Measurements from ENCODE around the gene ANKRD12. TPM values are rescaled to one million over a fixed set of nuclear protein-coding genes. Genes with fewer than 3 reads are reported as not detected.

Gene ANKRD12
- total and polyA plus RNA-seq, 9 donors: 12.7 to 68.8 (median 16.9) TPM

DNA sequence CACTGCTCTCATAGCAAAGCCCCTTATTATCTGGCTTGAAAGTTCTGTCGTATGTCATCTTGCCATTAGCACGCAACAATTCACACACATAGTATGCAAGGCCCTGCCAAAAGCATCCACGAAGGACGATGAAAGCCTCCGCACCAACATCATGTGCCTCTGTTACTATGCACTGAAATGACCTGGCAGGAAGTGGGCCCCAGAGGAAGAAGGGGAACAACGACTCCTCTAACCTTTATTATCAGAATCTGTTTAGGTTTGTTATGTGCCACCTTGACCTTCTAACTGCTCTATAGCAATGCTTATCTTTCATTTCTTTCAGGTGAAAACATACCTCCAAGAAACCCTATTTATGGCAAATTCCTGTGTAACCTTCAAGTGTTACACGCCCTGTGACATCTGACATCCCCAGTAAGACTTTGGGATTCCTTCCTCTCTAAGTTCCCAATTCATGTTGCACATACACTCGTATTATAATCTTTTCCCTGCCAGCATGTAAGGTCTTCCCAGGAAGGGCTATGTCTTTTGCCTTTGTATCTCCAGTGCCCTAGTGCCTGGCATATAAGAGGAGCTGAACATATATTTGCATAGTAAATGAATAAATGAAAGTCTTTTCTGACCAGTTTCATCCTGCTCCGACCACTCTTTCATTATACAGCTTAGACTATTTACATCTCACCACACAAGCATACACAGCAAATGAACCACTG is 41.1 kb upstream of the ANKRD12 start:
- H3K27ac ChIP-seq (ENCODE audit: low read length): no peak overlapping the region
- no peak overlapping the region for H3K4me3 ChIP-seq (ENCODE audit: low read length)
- 61% methylated on average over 5 of the region's 9 CpGs for WGBS (ENCODE audit: insufficient coverage)
- H3K36me3 ChIP-seq (ENCODE audit: control insufficient read depth, insufficient read depth, low read length): no peaks in the 10 kb centered on the region
- H3K4me1 ChIP-seq (ENCODE audit: control insufficient read depth, insufficient read depth, low read length): no peaks in the 10 kb centered on the region
- no peaks in the 10 kb centered on the region for H3K27me3 ChIP-seq (ENCODE audit: control insufficient read depth, insufficient read depth, low read length)
- no peaks in the 10 kb centered on the region for H3K9me3 ChIP-seq (replicated peaks; ENCODE audit: control insufficient read depth, low read depth, low read length)
- DNase-seq: no peak

DNA sequence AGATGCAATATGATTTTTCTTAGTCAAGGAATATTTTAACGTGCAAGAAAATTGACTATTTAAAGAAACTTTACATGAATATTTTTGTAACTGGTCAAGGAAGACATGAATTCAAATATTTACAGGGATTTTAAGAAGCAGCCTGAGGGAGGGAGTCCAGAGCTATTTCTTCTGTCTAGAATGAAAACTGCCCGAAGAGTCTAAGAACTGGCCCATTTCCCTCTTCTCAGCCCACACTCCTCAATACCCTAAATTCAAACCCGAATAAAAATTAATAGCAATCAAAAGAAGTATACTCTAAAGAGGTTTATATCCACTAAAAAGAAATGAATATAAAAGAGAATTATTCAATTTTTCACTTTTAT is 40.6 kb upstream of the ANKRD12 start:
- no peaks in the 10 kb centered on the region for H3K36me3 ChIP-seq (ENCODE audit: control insufficient read depth, insufficient read depth, low read length)
- H3K27me3 ChIP-seq (ENCODE audit: control insufficient read depth, insufficient read depth, low read length): no peaks in the 10 kb centered on the region
- no peak overlapping the region for H3K27ac ChIP-seq (ENCODE audit: low read length)
- H3K9me3 ChIP-seq (replicated peaks; ENCODE audit: control insufficient read depth, low read depth, low read length): no peaks in the 10 kb centered on the region
- no CpG with 5 or more reads among the region's 3 CpGs for WGBS (ENCODE audit: insufficient coverage)
- DNase-seq: no peak
- no peak overlapping the region for H3K4me3 ChIP-seq (ENCODE audit: low read length)
- no peaks in the 10 kb centered on the region for H3K4me1 ChIP-seq (ENCODE audit: control insufficient read depth, insufficient read depth, low read length)

DNA sequence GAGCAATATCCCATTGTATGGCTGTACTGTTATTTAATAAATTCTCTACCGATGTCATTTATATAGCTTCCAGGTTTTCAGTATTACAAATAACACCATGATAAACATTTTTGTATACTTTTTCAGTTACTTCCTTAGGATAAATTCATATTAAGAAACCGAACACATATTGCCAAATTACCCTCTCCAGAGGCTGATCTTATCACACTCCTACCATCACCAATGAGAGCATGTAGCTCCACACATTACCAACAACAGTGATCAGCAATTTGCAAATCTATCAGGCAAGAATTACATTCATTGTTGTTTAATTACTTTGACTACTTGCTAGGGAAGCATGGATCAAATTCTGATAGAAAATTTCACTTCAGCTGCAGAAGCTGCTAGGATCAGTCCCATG is 39.9 kb upstream of the ANKRD12 start:
- Histone ChIP-seq H3K4me3 (ENCODE audit: low read length) (no peak overlapping the region), H3K36me3 (ENCODE audit: control insufficient read depth, insufficient read depth, low read length) (no peaks in the 10 kb centered on the region), H3K9me3 (replicated peaks; ENCODE audit: control insufficient read depth, low read depth, low read length) (no peaks in the 10 kb centered on the region), H3K27ac (ENCODE audit: low read length) (no peak overlapping the region), H3K27me3 (ENCODE audit: control insufficient read depth, insufficient read depth, low read length) (no peaks in the 10 kb centered on the region), H3K4me1 (ENCODE audit: control insufficient read depth, insufficient read depth, low read length) (peaks cover 2% of the 10 kb centered on the region)
- no peak for DNase-seq
- 80% methylated on average over 1 of the region's 2 CpGs for WGBS (ENCODE audit: insufficient coverage)

DNA sequence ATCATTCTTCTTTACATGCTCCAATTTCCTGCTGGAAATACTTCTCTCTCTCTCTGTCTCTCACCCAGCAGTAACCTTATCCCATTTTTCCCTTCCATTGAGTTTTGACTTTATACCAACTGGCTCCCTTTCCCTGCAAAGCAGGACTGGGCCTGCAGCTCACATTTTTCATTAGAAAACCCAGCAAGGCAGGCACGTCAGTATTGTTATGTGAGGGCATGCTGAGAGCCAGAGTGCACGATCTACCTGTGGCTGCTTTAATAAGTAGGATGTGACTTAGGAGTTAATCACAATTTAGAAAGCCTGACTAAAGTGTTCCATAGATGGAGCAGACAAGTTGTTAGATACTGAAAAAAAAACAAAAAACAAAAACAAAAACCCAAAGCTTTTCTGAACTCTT is 39.2 kb upstream of the ANKRD12 start:
- Histone ChIP-seq H3K27ac (ENCODE audit: low read length) (no peak overlapping the region), H3K36me3 (ENCODE audit: control insufficient read depth, insufficient read depth, low read length) (no peaks in the 10 kb centered on the region), H3K4me3 (ENCODE audit: low read length) (no peak overlapping the region), H3K9me3 (replicated peaks; ENCODE audit: control insufficient read depth, low read depth, low read length) (no peaks in the 10 kb centered on the region), H3K4me1 (ENCODE audit: control insufficient read depth, insufficient read depth, low read length) (peaks cover 2% of the 10 kb centered on the region), H3K27me3 (ENCODE audit: control insufficient read depth, insufficient read depth, low read length) (no peaks in the 10 kb centered on the region)
- DNase-seq: no peak
- no CpG with 5 or more reads among the region's 2 CpGs for WGBS (ENCODE audit: insufficient coverage)

DNA sequence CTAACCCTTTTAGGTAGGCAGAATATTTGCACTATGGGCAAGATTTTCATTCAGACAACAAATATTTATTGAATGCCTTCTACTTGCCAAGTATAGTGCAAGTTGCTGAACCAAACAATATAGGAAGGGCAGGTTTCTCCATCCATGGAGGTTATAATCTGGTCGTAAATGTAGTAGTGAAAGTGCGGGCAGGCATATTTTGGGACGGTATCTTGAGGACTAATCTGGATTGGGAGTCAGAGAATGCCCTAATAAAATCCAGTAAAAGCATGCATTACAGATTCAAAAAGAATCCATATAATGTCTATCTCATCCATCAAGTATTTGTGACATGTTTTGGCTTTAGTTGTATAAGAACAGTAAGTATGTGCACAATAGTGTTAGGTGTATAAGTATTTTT is 35.8 kb upstream of the ANKRD12 start:
- no peak overlapping the region for H3K4me3 ChIP-seq (ENCODE audit: low read length)

DNA sequence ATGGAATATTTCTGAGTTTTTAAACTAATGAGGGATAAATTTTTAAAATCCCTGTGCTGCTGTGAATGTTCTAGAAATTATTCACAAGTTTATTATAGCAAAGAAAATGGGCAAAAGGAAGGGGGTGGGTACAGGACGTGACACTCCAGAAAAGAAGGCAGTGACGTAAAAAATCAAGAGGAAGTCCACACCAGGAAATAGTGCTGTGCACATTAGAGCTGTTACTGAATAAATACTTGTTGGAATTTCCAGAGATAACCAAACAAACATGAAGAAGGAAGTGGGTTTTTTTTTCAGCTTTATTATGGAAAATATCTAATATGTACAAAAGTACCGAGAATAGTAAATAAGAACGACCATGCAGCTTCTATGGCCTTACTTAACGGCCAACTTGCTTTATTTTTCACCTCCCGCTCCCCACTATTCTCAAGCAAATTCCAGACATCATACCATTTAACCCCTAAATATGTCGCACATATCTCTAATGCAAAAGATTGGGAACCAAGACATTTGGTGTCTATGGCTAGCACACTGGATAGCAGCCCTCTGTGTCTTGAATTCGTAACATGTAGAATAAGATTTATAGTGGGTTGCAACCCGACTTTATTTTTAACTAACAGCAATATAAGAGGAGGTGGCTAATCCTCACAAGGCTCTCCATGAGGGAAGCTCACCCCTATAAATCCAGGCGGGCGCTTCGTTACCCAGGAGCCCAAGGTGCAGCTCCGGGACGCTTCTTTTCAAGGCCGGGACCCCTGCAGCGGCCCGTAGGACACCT is 34.7 kb upstream of the ANKRD12 start:
- WGBS (ENCODE audit: insufficient coverage): 2% methylated on average over 7 of the region's 17 CpGs
- Histone ChIP-seq H3K4me3 (ENCODE audit: low read length) (peak overlapping the region; percentile 79), H3K9me3 (replicated peaks; ENCODE audit: control insufficient read depth, low read depth, low read length) (no peaks in the 10 kb centered on the region), H3K27ac (ENCODE audit: low read length) (peak overlapping the region; percentile 96), H3K36me3 (ENCODE audit: control insufficient read depth, insufficient read depth, low read length) (peaks cover 2% of the 10 kb centered on the region), H3K4me1 (ENCODE audit: control insufficient read depth, insufficient read depth, low read length) (peaks cover 13% of the 10 kb centered on the region), H3K27me3 (ENCODE audit: control insufficient read depth, insufficient read depth, low read length) (no peaks in the 10 kb centered on the region)
- DNase-seq: peak; percentile 82

More for the DNA sequence above, 35.8 kb upstream of the ANKRD12 start:
- no peak for DNase-seq
- peaks cover 6% of the 10 kb centered on the region for H3K4me1 ChIP-seq (ENCODE audit: control insufficient read depth, insufficient read depth, low read length)
- H3K36me3 ChIP-seq (ENCODE audit: control insufficient read depth, insufficient read depth, low read length): no peaks in the 10 kb centered on the region
- H3K27ac ChIP-seq (ENCODE audit: low read length): no peak overlapping the region
- no peaks in the 10 kb centered on the region for H3K27me3 ChIP-seq (ENCODE audit: control insufficient read depth, insufficient read depth, low read length)
- no CpG with 5 or more reads among the region's 3 CpGs for WGBS (ENCODE audit: insufficient coverage)
- H3K9me3 ChIP-seq (replicated peaks; ENCODE audit: control insufficient read depth, low read depth, low read length): no peaks in the 10 kb centered on the region

DNA sequence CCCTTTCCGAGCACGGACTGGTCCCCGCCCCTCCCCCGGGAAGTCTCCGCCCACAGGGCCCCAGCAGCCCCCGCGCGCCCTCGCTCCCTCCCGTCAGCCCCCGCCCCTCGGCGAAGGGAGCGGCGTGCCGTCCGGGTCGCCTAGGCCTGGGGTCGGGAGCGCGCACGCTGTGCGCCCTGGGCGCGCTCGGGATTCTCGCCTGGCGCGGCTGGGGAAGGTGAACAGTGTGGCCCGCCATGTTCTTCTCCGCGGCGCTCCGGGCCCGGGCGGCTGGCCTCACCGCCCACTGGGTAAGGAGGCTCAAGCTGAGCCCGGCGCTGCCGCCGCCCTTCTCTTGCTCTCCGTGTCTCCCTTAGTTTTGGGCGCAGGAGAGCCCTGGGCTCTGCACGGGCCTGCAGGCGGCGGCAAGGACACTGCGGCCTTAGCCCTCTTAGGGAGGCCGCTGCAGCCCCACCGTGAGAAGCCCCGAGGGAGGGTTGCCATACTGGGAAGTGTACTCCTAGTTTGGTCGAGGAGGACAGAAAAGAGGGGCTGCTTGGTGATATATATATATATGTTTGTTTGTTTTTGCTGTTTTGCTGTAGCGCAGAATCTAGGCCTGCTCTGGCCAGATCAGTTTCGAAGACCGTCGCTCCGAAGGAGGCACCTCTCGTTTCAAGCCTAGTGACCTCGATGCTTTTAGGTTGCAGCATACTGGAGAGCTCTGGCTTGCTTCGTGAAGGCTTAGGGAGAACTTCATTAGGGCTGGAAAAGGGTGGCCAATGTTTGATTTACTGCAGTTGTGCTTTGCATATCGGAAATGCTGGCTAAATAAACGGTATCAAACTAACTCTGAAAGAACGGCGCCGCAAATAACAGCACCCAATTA is 33.8 kb upstream of the ANKRD12 start, which contains the start of gene NDUFV2:
Gene NDUFV2, plus strand, starts transcription at position 192 of the 868 bp plus-strand sequence. Its CDS starts 45 bp downstream, at position 237.
- peaks cover 13% of the 10 kb centered on the region for H3K4me1 ChIP-seq (ENCODE audit: control insufficient read depth, insufficient read depth, low read length)
- WGBS (ENCODE audit: insufficient coverage): 0% methylated on average over 52 of the region's 64 CpGs

DNA sequence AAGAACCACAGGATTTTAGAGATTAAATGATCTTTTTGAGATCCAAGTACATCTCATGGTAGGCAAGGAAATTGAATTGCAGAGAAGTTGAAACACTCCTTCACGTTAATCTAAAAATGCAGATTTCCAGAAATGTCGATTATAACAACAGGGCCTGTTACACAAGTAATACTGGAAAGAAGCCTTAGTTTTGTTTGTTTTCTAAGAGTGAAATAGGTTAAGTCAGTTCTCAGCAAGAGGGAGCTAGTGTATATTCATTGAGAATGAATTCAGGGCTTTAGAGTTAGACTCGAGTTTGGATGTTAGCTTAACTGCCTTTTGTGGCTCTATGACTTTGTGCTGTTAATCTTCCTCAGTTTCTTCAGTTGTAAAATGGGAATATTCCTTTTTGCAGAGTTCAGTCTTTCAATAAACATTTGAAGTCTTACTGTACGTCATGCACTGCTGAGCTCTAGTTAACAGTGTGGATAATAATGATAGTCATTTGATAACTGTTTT is 33.2 kb upstream of the ANKRD12 start:
- Histone ChIP-seq H3K27ac (ENCODE audit: low read length) (peak overlapping the region; percentile 97), H3K27me3 (ENCODE audit: control insufficient read depth, insufficient read depth, low read length) (no peaks in the 10 kb centered on the region), H3K4me1 (ENCODE audit: control insufficient read depth, insufficient read depth, low read length) (peaks cover 13% of the 10 kb centered on the region), H3K4me3 (ENCODE audit: low read length) (peak overlapping the region; percentile 81), H3K9me3 (replicated peaks; ENCODE audit: control insufficient read depth, low read depth, low read length) (no peaks in the 10 kb centered on the region), H3K36me3 (ENCODE audit: control insufficient read depth, insufficient read depth, low read length) (peaks cover 2% of the 10 kb centered on the region)
- peak; percentile 64 for DNase-seq
- no CpG with 5 or more reads among the region's 4 CpGs for WGBS (ENCODE audit: insufficient coverage)

More for the DNA sequence above, 33.8 kb upstream of the ANKRD12 start, which contains the start of gene NDUFV2:
- H3K36me3 ChIP-seq (ENCODE audit: control insufficient read depth, insufficient read depth, low read length): peaks cover 2% of the 10 kb centered on the region
- H3K9me3 ChIP-seq (replicated peaks; ENCODE audit: control insufficient read depth, low read depth, low read length): no peaks in the 10 kb centered on the region
- H3K27me3 ChIP-seq (ENCODE audit: control insufficient read depth, insufficient read depth, low read length): no peaks in the 10 kb centered on the region
- peak; percentile 99 for DNase-seq
- peak within 1 kb of the TSS; percentile 97 for H3K27ac ChIP-seq (ENCODE audit: low read length)
- peak within 1 kb of the TSS; percentile 81 for H3K4me3 ChIP-seq (ENCODE audit: low read length)

DNA sequence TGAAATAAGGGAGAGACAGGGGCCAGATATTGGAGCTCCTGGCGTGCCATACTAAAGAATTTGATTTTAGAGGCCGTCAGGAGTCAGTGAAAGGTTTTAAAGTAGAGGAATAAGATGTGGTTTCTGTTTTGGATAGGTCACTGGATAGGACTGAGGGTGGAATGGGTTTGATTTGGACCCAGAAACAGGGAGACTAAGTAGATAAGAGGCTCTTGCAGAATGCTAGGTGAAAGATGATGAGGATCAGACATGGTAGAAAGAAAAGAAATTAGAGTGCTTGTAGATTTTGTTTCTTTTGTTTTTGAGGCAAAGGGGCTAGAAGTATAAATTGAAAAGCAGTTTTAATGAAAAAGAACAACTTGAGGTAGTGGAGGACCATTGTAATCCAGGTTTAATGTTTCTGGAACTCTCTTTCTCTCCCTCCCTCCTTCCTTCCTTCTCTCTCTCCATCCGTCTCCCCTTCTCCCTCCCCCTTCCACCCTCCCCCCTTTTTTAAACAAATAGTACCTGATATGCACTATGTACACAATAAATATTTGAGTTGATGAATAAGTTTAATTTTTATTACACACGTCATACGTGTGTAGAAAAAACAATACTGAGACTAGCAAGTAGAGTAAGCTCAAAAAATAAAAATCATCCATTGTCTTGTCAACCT is 32.2 kb upstream of the ANKRD12 start:
- H3K9me3 ChIP-seq (replicated peaks; ENCODE audit: control insufficient read depth, low read depth, low read length): no peaks in the 10 kb centered on the region
- H3K27me3 ChIP-seq (ENCODE audit: control insufficient read depth, insufficient read depth, low read length): no peaks in the 10 kb centered on the region
- H3K4me1 ChIP-seq (ENCODE audit: control insufficient read depth, insufficient read depth, low read length): peaks cover 15% of the 10 kb centered on the region
- WGBS (ENCODE audit: insufficient coverage): 28% methylated on average over 2 of the region's 5 CpGs
- no peak for DNase-seq
- H3K36me3 ChIP-seq (ENCODE audit: control insufficient read depth, insufficient read depth, low read length): peaks cover 2% of the 10 kb centered on the region
- peak overlapping the region; percentile 97 for H3K27ac ChIP-seq (ENCODE audit: low read length)
- peak overlapping the region; percentile 81 for H3K4me3 ChIP-seq (ENCODE audit: low read length)

All from muscle of leg (tissue), 11 donors.